Kidney capillary endothelial cell (primary cell): ENCODE data around the gene TPSAB1.
"Not testable (repeated sequence)": the region's sequence is repeated elsewhere in the genome, so short reads cannot be mapped to it uniquely, and the experiment has no call there.

Experiments
- DNase-seq: peaks from one replicate; pipeline ENCODE4 v3.0.0-alpha.2; 2018; ENCODE audit warnings: low spot score

The TPSAB1 gene

GRCh38 chr16:1240436-1240835 lies at the start of gene TPSAB1:
Gene TPSAB1, plus strand, starts transcription at chr16:1240705. Its CDS starts 234 bp downstream, at chr16:1240939.
- DNase-seq, result not testable (repeated sequence)

GRCh38 chr16:1190789-1191188 lies 49.7 kb upstream of the TPSAB1 start:
- not testable (repeated sequence) for DNase-seq

GRCh38 chr16:1192384-1193073 lies 48.0 kb upstream of the TPSAB1 start:
- no peak for DNase-seq

- DNase-seq, result no peak
Observed at GRCh38 chr16:1193143-1193824, 47.2 kb upstream of the TPSAB1 start.

GRCh38 chr16:1193825-1194581 lies 46.5 kb upstream of the TPSAB1 start:
- no peak for DNase-seq

GRCh38 chr16:1194665-1195392 lies 45.7 kb upstream of the TPSAB1 start:
- DNase-seq, result no peak

GRCh38 chr16:1195393-1195666 lies 45.2 kb upstream of the TPSAB1 start:
- DNase-seq, result no peak

- no peak for DNase-seq
Observed at GRCh38 chr16:1196494-1196893, 44.0 kb upstream of the TPSAB1 start.

- no peak for DNase-seq
Observed at GRCh38 chr16:1197237-1197866, 43.2 kb upstream of the TPSAB1 start.

GRCh38 chr16:1198194-1198593 lies 42.3 kb upstream of the TPSAB1 start:
- DNase-seq, result no peak

GRCh38 chr16:1198671-1199346 lies 41.7 kb upstream of the TPSAB1 start:
- DNase-seq, result not testable (repeated sequence)

- DNase-seq, result no peak
Observed at GRCh38 chr16:1199347-1200013, 41.0 kb upstream of the TPSAB1 start.

GRCh38 chr16:1200014-1200627 lies 40.4 kb upstream of the TPSAB1 start:
- DNase-seq, result no peak

- DNase-seq, result no peak
Observed at GRCh38 chr16:1201444-1201843, 39.1 kb upstream of the TPSAB1 start.

- DNase-seq, result no peak
Observed at GRCh38 chr16:1202274-1202673, 38.2 kb upstream of the TPSAB1 start.

GRCh38 chr16:1204933-1205332 lies 35.6 kb upstream of the TPSAB1 start:
- no peak for DNase-seq

GRCh38 chr16:1206326-1206725 lies 34.2 kb upstream of the TPSAB1 start:
- DNase-seq, result no peak

- DNase-seq, result no peak
Observed at GRCh38 chr16:1206786-1207185, 33.7 kb upstream of the TPSAB1 start.

GRCh38 chr16:1208239-1208830 lies 32.2 kb upstream of the TPSAB1 start:
- DNase-seq, result no peak

- DNase-seq, result no peak
Observed at GRCh38 chr16:1209081-1209480, 31.4 kb upstream of the TPSAB1 start.
